AG08396 (cell line): Measurements from ENCODE around the gene GCM1.

Experiments used
- DNase-seq: peaks from one replicate; pipeline ENCODE4 v3.0.0; 2012; ENCODE audit warnings: low spot score, mixed read lengths

Gene GCM1

DNA sequence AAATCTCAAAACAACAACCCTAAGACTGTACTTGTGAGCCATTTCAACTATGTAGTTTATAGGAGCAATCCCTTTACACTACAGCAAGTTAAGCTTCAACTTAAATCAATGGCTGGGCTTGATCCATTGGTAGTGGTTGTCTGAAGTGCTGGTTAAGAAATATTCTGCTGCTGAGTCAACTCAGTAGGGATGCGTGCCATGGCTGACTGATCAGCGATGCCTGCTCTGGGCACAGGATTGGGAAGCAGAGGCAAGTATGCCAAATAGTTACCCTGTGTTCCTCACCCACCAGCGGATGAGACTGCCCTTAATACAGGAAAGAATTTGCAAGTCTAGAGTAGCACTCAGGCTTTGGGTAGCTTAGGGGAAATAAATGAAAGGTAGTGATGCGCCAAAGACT lies 41.5 kb downstream of the GCM1 start:
- DNase-seq, result peak; percentile 39

DNA sequence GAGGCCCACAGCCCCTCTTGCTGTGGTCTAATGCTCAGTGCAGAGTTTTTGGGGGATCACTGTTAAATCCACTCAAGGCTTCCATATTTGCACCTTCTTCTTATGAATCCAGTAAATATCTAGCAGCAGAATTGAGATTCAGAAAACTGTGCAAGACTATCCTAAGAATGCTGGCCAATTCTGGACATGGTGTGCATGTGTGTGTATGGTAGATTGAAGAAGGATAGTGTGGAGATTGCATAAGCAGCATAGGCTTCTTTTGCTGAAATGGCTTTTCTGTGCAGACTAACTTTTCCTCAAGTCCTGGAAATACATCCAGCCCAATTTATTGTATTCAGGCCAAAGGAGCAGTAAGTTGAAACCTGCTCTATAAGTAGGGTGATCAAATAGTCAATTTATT lies 43.7 kb downstream of the GCM1 start:
- DNase-seq, result no peak

GRCh38 chr6:53103993-53104675 lies 44.5 kb downstream of the GCM1 start:
- no peak for DNase-seq

GRCh38 chr6:53101006-53101405 lies 47.6 kb downstream of the GCM1 start:
- no peak for DNase-seq

DNA sequence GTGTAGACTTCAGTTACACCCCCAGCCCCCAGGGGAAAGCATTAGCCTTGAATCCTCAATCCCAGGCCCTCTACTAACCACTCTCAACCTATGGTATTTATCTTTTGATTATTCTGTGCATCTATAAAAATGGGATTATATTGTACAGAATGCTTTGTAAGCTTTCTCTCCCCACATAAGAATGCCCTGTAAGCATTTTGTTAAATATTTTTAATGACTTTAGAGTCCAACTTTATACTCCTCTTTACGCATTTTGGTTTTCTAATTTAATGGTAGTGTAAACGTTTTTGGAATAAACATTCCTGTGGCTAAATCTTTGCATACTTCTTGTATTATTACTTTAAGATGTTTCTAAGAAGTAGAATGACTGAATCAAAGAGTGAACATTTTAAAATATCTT lies 48.1 kb downstream of the GCM1 start:
- DNase-seq, result no peak

GRCh38 chr6:53095716-53096115 lies 52.9 kb downstream of the GCM1 start:
- DNase-seq, result peak; percentile 31

GRCh38 chr6:53095270-53095669 lies 53.4 kb downstream of the GCM1 start:
- DNase-seq, result no peak

- DNase-seq, result no peak
These were observed 58.1 kb downstream of the GCM1 start for GRCh38 chr6:53090576-53090975.

DNA sequence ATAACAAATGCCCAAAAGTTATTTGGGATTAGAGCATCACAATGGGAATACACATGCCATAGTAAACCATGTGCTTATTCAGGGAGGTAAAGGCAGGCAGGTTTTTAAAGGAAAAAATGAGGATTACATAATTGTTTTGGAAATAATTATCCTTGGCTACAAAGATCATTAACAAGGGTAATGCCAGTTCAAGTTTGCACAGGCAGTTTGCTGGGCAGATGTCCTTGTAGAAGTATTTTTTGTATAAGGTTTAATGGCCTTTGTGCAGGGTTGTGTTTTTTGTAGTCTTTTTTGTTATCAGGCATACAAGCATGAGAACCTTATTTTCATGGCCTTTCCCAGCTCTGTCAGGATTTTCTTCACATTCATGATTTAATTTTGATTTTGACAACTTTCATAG lies 58.7 kb downstream of the GCM1 start:
- DNase-seq, result no peak

GRCh38 chr6:53086302-53086701 lies 62.3 kb downstream of the GCM1 start:
- DNase-seq, result no peak

DNA sequence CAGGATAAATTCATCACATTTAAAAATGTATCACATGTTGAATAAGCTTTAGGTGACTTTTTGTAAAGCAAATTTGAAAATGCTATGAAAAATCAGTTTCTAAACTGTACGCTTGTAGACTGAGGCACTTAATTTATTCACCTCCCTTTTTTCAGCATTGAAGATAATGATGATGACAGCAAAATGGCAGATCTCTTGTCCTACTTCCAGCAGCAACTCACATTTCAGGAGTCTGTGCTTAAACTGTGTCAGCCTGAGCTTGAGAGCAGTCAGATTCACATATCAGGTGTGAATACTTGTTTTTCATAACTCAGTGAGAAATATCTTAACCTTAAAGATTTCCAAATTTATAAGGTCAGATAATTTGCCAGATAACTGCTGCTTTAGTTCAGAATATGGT lies 67.8 kb downstream of the GCM1 start:
- DNase-seq, result no peak
